Parathyroid adenoma (tissue), 2 donors: Measurements from ENCODE around the gene KIAA1191.

Experiments
- H2AFZ ChIP-seq: fragments of 300-600 bp; sonication (generic); one replicate; pipeline ENCODE4 v1.7.0; 2017; ENCODE audit warnings: antibody characterized with exemption, mild to moderate bottlenecking
- H3K27ac ChIP-seq: fragments of 300-600 bp; sonication (generic); one replicate; pipeline ENCODE4 v1.7.0; 2017
- H3K27me3 ChIP-seq: fragments of 300-600 bp; sonication (generic); one replicate; pipeline ENCODE4 v1.7.0; 2017; ENCODE audit warnings: low read length; ENCODE audit not compliant: control insufficient read depth, insufficient read depth
- H3K36me3 ChIP-seq: fragments of 300-600 bp; sonication (generic); one replicate; pipeline ENCODE4 v1.7.0; 2017; ENCODE audit warnings: low read length; ENCODE audit not compliant: control insufficient read depth, insufficient read depth
- H3K4me1 ChIP-seq: fragments of 300-600 bp; sonication (generic); one replicate; pipeline ENCODE4 v1.7.0; 2017; ENCODE audit warnings: control low read depth
- H3K4me2 ChIP-seq: fragments of 300-600 bp; sonication (generic); one replicate; pipeline ENCODE4 v1.7.0; 2017; ENCODE audit warnings: low read length
- H3K4me3 ChIP-seq: fragments of 300-600 bp; sonication (generic); one replicate; pipeline ENCODE4 v1.7.0; 2017; ENCODE audit warnings: low read depth, low read length
- H3K79me2 ChIP-seq: fragments of 300-600 bp; sonication (generic); one replicate; pipeline ENCODE4 v1.7.0; 2017; ENCODE audit warnings: control low read depth
- H3K9ac ChIP-seq: fragments of 300-600 bp; sonication (generic); one replicate; pipeline ENCODE4 v1.7.0; 2017; ENCODE audit warnings: mild to moderate bottlenecking
- H3K9me3 ChIP-seq: fragments of 300-600 bp; sonication (generic); one replicate; pipeline ENCODE4 v1.7.0; 2017; ENCODE audit warnings: low read length; ENCODE audit not compliant: control insufficient read depth
- TF ChIP-seq, protein P1 (sequence below): fragments of 300-600 bp; sonication (generic); IDR thresholded peaks from one replicate; pipeline ENCODE4 v1.7.0; 2017; ENCODE audit warnings: antibody characterized with exemption, mild to moderate bottlenecking
- donor health status: primary hyperparathyroidism.

KIAA1191 gene

DNA sequence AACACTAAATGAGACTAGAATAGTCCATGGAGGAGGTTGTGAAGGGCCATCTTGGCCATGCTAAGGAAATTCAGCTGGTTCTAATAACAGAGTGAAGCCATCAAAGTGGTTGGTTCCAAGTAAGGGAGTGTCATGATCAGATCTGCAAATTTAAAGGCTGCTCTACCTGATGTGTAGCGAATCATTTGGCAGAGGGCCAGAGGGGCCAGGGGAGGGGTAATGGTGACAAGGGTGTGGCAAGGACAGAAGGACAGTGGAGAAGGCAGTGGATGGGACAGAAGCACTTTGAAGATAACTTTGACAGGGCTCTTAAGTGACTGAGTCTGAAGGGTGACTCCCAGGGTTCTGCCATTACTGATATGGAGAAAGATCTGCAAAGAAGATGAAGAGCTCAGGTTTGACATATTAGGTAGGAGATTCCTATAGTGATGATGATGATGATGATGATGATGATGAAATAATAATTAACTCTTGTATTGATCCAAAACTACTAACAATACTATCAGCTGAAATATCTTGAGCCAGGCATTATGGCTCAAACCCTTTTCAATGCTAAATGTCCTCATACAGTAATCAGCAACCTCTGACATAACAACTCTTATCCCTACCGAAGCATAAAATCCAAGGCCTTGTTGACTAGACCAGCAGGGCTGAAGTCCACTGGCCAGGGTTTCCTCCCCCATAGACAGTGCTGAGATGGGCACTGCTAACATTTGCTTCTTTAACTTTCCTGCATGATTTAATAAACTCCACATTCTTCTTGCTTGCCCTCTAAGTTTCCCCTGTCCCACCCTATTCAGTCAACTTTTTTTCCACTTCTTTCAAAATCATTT, 20.0 kb downstream of the KIAA1191 start:
- Histone ChIP-seq H2AFZ (no peak overlapping the region), H3K36me3 (no peaks in the 10 kb centered on the region), H3K79me2 (no peaks in the 10 kb centered on the region), H3K9me3 (no peaks in the 10 kb centered on the region), H3K27ac (no peak overlapping the region), H3K9ac (no peak overlapping the region), H3K27me3 (no peaks in the 10 kb centered on the region), H3K4me3 (no peak overlapping the region), H3K4me2 (no peak overlapping the region), H3K4me1 (no peaks in the 10 kb centered on the region)
- TF ChIP-seq, protein P1, sequence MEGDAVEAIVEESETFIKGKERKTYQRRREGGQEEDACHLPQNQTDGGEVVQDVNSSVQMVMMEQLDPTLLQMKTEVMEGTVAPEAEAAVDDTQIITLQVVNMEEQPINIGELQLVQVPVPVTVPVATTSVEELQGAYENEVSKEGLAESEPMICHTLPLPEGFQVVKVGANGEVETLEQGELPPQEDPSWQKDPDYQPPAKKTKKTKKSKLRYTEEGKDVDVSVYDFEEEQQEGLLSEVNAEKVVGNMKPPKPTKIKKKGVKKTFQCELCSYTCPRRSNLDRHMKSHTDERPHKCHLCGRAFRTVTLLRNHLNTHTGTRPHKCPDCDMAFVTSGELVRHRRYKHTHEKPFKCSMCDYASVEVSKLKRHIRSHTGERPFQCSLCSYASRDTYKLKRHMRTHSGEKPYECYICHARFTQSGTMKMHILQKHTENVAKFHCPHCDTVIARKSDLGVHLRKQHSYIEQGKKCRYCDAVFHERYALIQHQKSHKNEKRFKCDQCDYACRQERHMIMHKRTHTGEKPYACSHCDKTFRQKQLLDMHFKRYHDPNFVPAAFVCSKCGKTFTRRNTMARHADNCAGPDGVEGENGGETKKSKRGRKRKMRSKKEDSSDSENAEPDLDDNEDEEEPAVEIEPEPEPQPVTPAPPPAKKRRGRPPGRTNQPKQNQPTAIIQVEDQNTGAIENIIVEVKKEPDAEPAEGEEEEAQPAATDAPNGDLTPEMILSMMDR, result no peak

DNA sequence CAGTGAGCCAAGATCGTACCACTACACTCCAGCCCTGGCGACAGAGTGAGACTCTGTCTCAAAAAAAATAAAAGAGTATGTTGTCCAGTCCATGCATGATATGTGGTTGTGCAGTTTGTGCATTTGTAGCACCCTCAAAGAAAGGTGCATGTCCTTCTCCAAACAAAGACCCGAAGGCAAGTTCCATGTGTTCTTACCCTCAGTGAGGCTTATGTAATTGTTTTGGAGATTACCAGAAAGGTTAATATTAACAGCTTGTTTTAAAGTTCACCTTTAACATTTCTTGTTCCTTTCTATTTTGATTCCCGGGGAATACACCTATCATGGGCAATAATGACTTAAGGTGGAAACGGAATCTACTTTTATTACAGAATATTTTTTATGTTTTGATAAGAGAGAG, 22.3 kb downstream of the KIAA1191 start:
- Histone ChIP-seq H3K4me3 (no peak overlapping the region), H3K9ac (no peak overlapping the region), H3K27ac (no peak overlapping the region), H3K27me3 (no peaks in the 10 kb centered on the region), H2AFZ (no peak overlapping the region), H3K4me1 (no peaks in the 10 kb centered on the region), H3K36me3 (no peaks in the 10 kb centered on the region), H3K4me2 (no peak overlapping the region), H3K9me3 (no peaks in the 10 kb centered on the region), H3K79me2 (no peaks in the 10 kb centered on the region)
- TF ChIP-seq, protein P1, result no peak

DNA sequence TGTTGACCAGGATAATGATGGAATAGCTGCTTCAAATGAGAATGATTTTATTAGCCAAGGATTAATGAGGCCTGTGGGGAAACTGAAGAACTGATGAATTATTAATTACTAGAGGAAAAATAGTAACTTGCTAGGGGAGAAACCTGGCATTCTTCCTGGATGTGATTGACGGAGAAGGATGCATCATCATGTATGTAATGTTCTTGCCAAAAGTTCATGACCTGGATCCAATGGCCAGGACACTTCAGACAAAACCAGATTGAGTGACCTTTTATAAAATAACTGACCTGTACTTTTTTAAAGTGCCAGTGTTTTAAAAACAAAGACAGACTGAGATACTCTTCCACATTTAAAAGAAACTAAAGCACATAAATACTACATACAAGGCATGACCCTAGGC, 23.7 kb downstream of the KIAA1191 start:
- Histone ChIP-seq H3K36me3 (no peaks in the 10 kb centered on the region), H3K4me1 (no peaks in the 10 kb centered on the region), H3K9me3 (no peaks in the 10 kb centered on the region), H3K27me3 (no peaks in the 10 kb centered on the region), H2AFZ (no peak overlapping the region), H3K4me2 (no peak overlapping the region), H3K79me2 (no peaks in the 10 kb centered on the region), H3K9ac (no peak overlapping the region), H3K27ac (no peak overlapping the region), H3K4me3 (no peak overlapping the region)
- TF ChIP-seq, protein P1, result no peak

DNA sequence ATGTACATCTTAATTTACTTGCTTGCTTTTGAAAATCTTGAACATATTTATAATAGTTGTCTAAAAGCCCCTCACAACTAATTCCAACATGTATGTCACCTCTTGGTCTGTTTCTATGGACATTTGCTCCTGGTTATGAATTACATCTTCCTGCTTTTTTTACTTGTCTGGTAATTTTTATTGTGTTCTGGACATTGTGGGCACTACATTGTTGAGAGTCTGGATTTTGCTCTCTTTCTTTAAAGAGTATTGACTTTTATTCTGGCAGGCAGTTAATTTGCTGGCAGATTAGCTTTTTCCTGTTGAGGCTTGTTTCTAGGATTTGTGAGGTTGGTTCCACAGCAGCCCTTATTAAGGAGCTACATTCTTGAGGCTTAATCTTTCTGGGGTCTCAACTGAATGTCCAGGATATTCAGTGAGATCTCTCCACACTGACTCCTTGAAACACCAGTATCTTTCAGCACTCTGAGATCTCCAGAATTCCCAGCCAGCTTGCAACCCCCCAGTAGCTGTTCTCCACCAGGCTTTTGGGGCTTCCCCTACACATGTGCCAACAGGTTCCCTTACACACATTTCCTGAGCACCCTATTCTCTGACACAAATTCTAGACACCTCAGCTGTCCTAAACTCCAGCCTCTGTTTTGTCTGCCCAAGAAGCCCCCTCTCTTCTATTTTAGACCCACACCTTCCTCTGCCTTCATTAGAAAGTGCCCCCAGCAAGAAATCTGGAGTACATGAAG, 27.4 kb downstream of the KIAA1191 start:
- no peaks in the 10 kb centered on the region for H3K36me3 ChIP-seq
- no peak overlapping the region for H2AFZ ChIP-seq
- H3K27ac ChIP-seq, result no peak overlapping the region
- H3K4me1 ChIP-seq, result no peaks in the 10 kb centered on the region
- no peak overlapping the region for H3K9ac ChIP-seq
- H3K27me3 ChIP-seq, result no peaks in the 10 kb centered on the region
- no peaks in the 10 kb centered on the region for H3K9me3 ChIP-seq
- H3K79me2 ChIP-seq, result no peaks in the 10 kb centered on the region
- TF ChIP-seq, protein P1, result no peak
- H3K4me2 ChIP-seq, result no peak overlapping the region
- H3K4me3 ChIP-seq, result no peak overlapping the region
